ENCODE data around the gene QRICH1.

QRICH1 gene

DNA sequence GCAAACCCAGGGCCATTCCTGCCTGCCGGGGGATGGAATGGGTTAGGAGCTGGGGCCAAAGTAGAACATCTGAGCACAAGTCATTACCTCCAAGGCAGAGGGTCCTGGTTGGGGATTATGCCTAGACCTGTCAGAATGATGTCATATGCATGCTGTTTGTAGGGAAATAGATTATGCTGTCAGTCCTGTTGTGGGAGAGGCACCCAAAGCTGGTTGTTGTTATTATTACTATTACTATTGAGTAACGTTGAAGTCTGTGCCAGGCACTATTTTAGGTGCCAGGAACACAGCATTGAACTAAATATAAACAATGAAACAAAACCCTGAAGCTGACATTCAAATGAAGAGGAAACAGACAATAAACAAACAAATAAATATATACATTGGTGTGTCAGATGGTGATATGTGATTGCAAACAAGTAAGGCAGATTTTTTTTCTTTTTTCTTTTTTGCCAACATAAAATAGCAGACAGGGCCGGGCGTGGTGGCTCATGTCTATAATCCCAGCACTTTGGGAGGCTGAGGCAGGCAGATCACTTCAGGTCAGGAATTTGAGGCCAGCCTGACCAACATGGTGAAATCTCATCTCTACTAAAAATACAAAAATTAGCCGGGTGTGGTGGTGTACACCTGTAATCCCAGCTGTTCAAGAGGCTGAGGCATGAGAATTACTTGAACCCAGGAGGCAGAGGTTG is 101.9 kb downstream of the QRICH1 start:
- H3K36me3 Mint-ChIP-seq: peaks cover 2% of the 10 kb centered on the region
- H3K4me3 Mint-ChIP-seq: peak overlapping the region; percentile 90
- peaks cover 42% of the 10 kb centered on the region for H3K4me1 Mint-ChIP-seq (ENCODE audit: low read depth)
- no peaks in the 10 kb centered on the region for H3K27me3 Mint-ChIP-seq
- H3K9me3 Mint-ChIP-seq (ENCODE audit: low read depth): no peaks in the 10 kb centered on the region
- peak overlapping the region; percentile 73 for H3K27ac Mint-ChIP-seq

DNA sequence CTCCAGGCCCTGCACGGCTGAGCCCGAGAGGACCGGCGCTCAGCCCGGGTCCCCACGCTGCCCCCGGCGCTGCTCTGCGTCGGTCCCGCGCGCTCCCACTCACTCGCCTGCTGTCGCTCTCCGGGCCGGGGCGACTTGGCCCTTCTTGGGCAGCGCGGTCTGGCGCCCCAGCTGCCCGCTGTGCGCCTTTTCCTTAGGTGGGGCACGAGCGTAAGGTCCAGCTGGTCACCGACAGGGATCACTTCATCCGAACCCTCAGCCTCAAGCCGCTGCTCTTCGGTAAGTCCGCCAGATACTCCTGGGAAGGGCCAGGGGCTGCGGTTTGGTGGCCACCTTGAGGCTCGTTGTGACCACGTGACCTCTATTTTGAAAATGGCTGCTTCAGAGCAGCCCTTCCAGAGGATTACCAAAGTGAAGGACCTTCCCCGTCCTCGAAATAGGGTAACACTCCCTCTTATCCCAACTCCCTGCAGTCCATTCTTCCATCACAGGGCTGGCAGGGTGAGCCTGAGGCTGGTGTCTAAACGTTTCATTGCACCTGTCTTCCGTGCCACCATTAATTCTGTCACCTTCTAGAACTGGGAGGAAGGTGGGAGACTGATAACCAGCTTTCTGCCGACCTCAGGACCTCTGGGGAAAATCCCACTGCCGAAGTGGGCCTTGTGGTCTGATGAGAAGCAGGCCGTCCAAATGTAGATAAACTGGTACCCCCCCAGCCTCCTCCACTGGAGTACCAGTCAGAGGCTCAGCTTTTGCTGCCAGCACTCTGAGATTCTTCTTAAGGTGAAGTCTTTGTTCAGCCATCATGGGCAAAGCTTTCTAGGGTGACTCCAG is 103.0 kb downstream of the QRICH1 start:
- H3K27ac Mint-ChIP-seq: peak overlapping the region; percentile 90
- peaks cover 2% of the 10 kb centered on the region for H3K36me3 Mint-ChIP-seq
- H3K4me3 Mint-ChIP-seq: peak overlapping the region; percentile 90
- H3K27me3 Mint-ChIP-seq: no peaks in the 10 kb centered on the region
- H3K9me3 Mint-ChIP-seq (ENCODE audit: low read depth): no peaks in the 10 kb centered on the region
- peaks cover 43% of the 10 kb centered on the region for H3K4me1 Mint-ChIP-seq (ENCODE audit: low read depth)

DNA sequence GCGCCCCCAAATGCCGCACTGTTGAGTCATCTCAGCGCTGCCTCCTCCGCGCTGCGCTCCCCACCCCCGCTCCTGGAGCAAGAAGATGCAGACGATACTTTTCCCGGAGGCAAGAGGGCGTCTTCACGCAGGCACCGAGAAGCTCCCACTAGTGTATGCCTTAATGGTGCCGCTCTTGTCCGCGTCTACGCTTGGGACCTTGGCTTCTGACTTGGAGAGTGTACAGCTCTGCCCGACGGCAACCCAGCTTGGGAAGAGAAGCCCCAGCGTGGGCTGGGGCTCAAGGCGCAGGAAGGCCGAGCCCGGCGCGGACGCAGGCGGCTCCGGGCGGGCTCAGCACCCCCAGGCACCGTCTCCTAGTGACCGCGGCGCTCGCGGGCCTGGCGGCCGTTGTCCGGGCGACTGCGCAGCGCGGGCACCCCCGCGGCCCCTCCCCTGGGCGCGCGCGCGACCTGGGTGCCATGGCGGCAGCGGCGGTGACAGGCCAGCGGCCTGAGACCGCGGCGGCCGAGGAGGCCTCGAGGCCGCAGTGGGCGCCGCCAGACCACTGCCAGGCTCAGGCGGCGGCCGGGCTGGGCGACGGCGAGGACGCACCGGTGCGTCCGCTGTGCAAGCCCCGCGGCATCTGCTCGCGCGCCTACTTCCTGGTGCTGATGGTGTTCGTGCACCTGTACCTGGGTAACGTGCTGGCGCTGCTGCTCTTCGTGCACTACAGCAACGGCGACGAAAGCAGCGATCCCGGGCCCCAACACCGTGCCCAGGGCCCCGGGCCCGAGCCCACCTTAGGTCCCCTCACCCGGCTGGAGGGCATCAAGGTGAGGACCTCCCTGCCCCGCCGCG is 103.9 kb downstream of the QRICH1 start, which contains the start of gene P4HTM:
P4HTM (plus strand) TSS at position 446 of the 840 bp plus-strand sequence; CDS start at position 462, 16 bp downstream.
- H3K27ac Mint-ChIP-seq: peak within 1 kb of the TSS; percentile 91
- peak within 1 kb of the TSS; percentile 92 for H3K4me3 Mint-ChIP-seq
- no peaks in the 10 kb centered on the region for H3K9me3 Mint-ChIP-seq (ENCODE audit: low read depth)
- H3K36me3 Mint-ChIP-seq: peaks cover 2% of the 10 kb centered on the region
- peaks cover 41% of the 10 kb centered on the region for H3K4me1 Mint-ChIP-seq (ENCODE audit: low read depth)
- no peaks in the 10 kb centered on the region for H3K27me3 Mint-ChIP-seq

DNA sequence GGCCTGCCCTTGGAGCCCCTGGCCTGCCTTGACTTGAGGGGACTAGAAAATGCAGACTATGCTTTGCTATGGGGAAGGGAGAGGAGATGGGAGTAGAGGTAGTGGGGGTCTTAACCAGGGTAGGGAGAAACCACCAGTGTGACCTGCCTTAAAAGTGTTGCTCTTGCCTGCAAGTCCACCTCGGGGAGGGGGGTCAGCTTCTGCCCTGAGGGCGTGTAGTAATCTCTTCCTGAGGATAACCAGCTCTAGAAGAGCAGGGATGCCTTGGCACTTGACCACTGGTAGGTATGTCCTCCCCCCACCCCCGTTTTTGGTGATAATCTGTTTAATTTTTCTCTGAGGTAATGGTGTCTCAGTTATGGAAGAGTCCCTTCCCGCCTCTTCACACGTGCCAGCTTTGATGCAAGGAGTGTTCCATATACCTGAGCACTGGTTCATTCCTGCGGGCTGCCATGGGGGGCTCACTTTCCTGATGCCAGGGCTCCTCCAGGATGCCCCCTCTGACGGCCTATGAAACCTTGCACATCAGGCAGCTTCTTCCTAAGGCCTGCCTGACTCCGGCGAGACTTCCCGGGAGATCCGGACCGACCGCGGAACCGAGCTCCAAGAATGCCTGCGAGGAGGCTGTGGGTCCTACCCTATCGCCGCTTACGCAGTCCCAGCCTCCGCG is 104.6 kb downstream of the QRICH1 start:
- no peaks in the 10 kb centered on the region for H3K9me3 Mint-ChIP-seq (ENCODE audit: low read depth)
- peaks cover 37% of the 10 kb centered on the region for H3K4me1 Mint-ChIP-seq (ENCODE audit: low read depth)
- peak overlapping the region; percentile 92 for H3K4me3 Mint-ChIP-seq
- peak overlapping the region; percentile 91 for H3K27ac Mint-ChIP-seq
- peaks cover 2% of the 10 kb centered on the region for H3K36me3 Mint-ChIP-seq
- H3K27me3 Mint-ChIP-seq: no peaks in the 10 kb centered on the region

DNA sequence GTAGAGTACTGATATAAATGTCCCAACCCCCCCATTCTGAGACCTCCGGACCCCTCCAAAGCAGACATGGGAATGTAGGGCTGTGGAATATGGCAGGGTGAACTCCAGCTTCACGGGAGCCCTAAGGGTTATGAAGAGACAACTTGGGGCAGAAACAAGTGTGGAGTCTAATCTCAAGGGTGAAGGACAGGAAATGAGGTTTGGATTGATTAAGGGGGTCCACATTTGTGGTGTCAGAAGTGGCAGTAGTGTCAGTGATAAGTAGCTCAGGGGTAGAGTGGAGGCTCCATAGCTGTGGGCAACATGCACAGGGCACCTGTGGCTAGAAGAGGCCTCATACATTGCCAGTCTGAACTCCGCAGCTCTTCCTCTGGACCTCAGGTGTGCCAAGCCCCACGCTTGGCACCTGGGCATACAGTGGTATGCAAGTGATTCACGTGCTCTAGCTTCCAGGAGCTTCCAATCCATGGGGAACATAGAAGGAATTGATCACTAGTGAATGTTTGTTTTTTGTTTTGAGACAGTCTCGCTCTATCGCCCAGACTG is 108.0 kb downstream of the QRICH1 start:
- Mint-ChIP-seq H3K4me3 (no peak overlapping the region), H3K27me3 (no peaks in the 10 kb centered on the region), H3K36me3 (no peaks in the 10 kb centered on the region), H3K9me3 (ENCODE audit: low read depth) (no peaks in the 10 kb centered on the region), H3K4me1 (ENCODE audit: low read depth) (peaks cover 20% of the 10 kb centered on the region), H3K27ac (peak overlapping the region; percentile 5)

DNA sequence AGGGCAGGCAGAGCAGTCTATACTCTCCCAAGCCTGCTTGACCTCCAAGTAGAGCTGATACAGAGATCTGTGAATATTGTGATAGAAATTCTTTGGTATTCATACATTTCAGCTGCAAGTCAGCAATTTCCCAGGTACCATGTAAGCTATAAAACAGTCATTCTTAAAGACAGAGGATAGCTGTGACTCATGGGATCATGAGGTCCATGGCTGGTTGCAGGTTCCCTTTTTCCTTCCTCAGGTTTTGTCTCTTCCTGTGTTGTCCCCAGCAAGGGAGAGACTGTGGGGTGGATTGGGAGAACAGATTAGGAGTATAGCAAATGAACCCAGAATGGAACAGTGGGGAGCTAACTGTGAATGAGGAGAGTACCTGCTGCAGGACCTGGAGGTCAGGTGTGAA is 109.2 kb downstream of the QRICH1 start:
- Mint-ChIP-seq H3K27me3 (no peaks in the 10 kb centered on the region), H3K9me3 (ENCODE audit: low read depth) (no peaks in the 10 kb centered on the region), H3K27ac (no peak overlapping the region), H3K36me3 (no peaks in the 10 kb centered on the region), H3K4me3 (no peak overlapping the region), H3K4me1 (ENCODE audit: low read depth) (peaks cover 19% of the 10 kb centered on the region)

DNA sequence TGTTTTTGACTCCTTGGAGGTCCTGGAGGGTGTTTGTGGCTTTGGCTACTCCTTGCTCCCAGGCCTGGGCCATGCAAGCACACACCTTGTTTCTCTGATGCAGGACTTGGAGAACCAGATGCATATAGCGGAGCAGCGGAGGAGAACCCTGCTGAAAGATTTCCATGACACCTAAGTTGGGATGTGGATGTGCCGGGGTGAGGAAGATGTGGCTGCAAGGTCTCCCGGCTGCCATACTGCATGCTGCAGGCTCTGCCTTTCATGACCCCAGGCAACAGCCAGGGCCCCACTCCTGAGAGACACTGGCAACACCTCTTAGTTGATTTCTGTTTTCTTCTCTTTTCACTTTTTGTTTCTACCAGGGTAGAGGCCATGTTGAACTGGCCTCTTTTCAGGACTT is 110.8 kb downstream of the QRICH1 start:
- H3K9me3 Mint-ChIP-seq (ENCODE audit: low read depth): no peaks in the 10 kb centered on the region
- no peaks in the 10 kb centered on the region for H3K36me3 Mint-ChIP-seq
- H3K4me3 Mint-ChIP-seq: no peak overlapping the region
- no peaks in the 10 kb centered on the region for H3K27me3 Mint-ChIP-seq
- H3K27ac Mint-ChIP-seq: no peak overlapping the region
- peaks cover 7% of the 10 kb centered on the region for H3K4me1 Mint-ChIP-seq (ENCODE audit: low read depth)

DNA sequence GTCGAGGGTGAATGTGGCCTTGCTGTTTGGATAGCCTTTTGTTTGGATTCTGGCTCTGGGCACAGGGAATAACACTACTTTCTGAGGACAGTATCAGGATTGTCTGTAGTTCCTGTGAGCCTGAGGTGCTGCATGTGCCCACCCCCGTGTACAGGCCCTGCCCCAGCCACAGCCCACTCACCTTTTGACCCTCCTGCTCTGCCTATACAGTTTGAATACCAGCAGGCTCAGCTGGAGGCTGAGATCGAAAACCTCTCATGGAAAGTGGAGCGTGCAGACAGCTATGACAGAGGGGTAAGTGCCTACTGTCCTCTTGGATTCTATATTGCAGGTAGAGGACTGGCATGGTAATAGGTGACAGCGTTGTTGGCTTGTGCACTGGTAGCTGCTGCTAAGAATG is 111.2 kb downstream of the QRICH1 start:
- H3K27ac Mint-ChIP-seq: no peak overlapping the region
- no peaks in the 10 kb centered on the region for H3K27me3 Mint-ChIP-seq
- H3K9me3 Mint-ChIP-seq (ENCODE audit: low read depth): no peaks in the 10 kb centered on the region
- H3K36me3 Mint-ChIP-seq: no peaks in the 10 kb centered on the region
- H3K4me3 Mint-ChIP-seq: no peak overlapping the region
- peaks cover 4% of the 10 kb centered on the region for H3K4me1 Mint-ChIP-seq (ENCODE audit: low read depth)

DNA sequence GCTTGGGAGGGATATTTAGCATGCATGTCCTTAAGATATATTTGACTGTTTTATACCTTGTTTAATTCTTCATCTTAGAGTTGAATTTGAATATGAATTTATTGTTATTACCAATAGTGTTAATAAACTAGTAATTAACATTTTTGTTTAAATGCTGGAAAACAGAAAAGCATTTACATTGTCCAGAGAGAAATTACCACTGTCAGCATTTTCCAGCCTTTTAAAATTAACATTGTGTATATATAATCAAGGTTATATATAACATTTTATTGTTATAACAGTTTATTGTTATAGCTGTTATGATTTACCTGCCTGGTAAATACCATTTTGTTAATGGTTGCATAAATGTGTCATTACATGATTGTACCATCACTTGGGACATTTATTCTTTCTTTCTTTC is 111.9 kb downstream of the QRICH1 start:
- Mint-ChIP-seq H3K27me3 (no peaks in the 10 kb centered on the region), H3K9me3 (ENCODE audit: low read depth) (no peaks in the 10 kb centered on the region), H3K27ac (no peak overlapping the region), H3K4me3 (no peak overlapping the region), H3K4me1 (ENCODE audit: low read depth) (peaks cover 2% of the 10 kb centered on the region), H3K36me3 (no peaks in the 10 kb centered on the region)

DNA sequence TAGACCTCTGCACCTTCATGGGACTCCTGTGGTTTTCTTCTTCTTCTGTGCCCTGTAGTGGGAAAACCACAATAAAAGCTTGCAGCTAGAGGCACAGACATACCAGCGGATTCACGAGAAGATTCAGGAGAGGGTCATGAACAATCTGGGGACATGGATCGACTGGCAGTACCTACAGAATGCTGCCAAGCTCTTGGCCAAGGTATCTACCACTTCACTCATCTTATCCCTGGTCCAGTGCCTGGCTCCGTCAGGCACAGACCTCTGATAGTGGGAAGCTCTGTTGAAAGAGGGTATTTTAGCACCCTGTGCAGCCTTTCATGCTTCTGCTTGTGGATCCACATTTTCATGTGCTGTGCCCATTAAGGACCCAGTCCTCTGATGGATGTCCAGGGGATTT is 113.6 kb downstream of the QRICH1 start:
- Mint-ChIP-seq H3K27me3 (no peaks in the 10 kb centered on the region), H3K4me1 (ENCODE audit: low read depth) (no peaks in the 10 kb centered on the region), H3K36me3 (no peaks in the 10 kb centered on the region), H3K9me3 (ENCODE audit: low read depth) (no peaks in the 10 kb centered on the region), H3K4me3 (no peak overlapping the region), H3K27ac (no peak overlapping the region)

Measured in activated naive CD8-positive, alpha-beta T cell (primary cell).